Astrocyte (in vitro differentiated cells and primary cell): ENCODE data around the gene DTNB. TPM values are rescaled to one million over a fixed set of nuclear protein-coding genes. Genes with fewer than 3 reads are reported as not detected.

Experiments
- DNase-seq: peaks from one replicate; pipeline ENCODE4 v3.0.0-alpha.2; 2010; ENCODE audit warnings: low read depth
- FAIRE-seq: peaks from 2 replicates; lab custom pipeline; 2011; peaks lifted over from hg19 to GRCh38; lab: Jason Lieb, UNC
- H2AFZ ChIP-seq: 2 replicates; pipeline ENCODE4 v1.6.0; 2012; ENCODE audit warnings: low read depth, low read length, inconsistent platforms
- H3K27ac ChIP-seq: 2 replicates; pipeline ENCODE4 v1.5.1; 2011; ENCODE audit warnings: low read depth, low read length, inconsistent platforms
- H3K27me3 ChIP-seq: 2 replicates; pipeline ENCODE4 v1.6.0; 2011; ENCODE audit warnings: low read length, inconsistent platforms; ENCODE audit not compliant: insufficient read depth
- H3K36me3 ChIP-seq: 2 replicates; pipeline ENCODE4 v1.5.1; 2011; ENCODE audit warnings: low read length, inconsistent platforms; ENCODE audit not compliant: insufficient read depth
- H3K4me1 ChIP-seq: 2 replicates; pipeline ENCODE4 v1.5.1; 2011; ENCODE audit warnings: low read length, inconsistent platforms; ENCODE audit not compliant: insufficient read depth
- H3K4me2 ChIP-seq: 2 replicates; pipeline ENCODE4 v1.6.0; 2012; ENCODE audit warnings: low read length, inconsistent platforms
- H3K4me3 ChIP-seq: 2 replicates; pipeline ENCODE4 v1.5.1; 2011; ENCODE audit warnings: low read depth, mild to moderate bottlenecking, low read length, inconsistent platforms; ENCODE audit not compliant: insufficient read depth
- H3K79me2 ChIP-seq: 2 replicates; pipeline ENCODE4 v1.6.0; 2012; ENCODE audit warnings: mild to moderate bottlenecking, low read length, inconsistent platforms; ENCODE audit not compliant: insufficient read depth
- H3K9ac ChIP-seq: 2 replicates; pipeline ENCODE4 v1.6.0; 2012; ENCODE audit warnings: mild to moderate bottlenecking, low read length, inconsistent platforms
- H3K9me3 ChIP-seq: 2 replicates; pipeline ENCODE4 v1.5.1; 2012; ENCODE audit warnings: low read depth, mild to moderate bottlenecking, low read length, inconsistent platforms; ENCODE audit not compliant: insufficient read depth
- H4K20me1 ChIP-seq: 2 replicates; pipeline ENCODE4 v1.6.0; 2012; ENCODE audit warnings: low read length, inconsistent platforms; ENCODE audit not compliant: insufficient read depth
- H3K27ac Mint-ChIP-seq: one replicate; pipeline ENCODE4 v1.8.0; 2021; ENCODE audit warnings: mild to moderate bottlenecking, mixed read lengths; ENCODE audit not compliant: unreplicated experiment
- H3K27me3 Mint-ChIP-seq: one replicate; pipeline ENCODE4 v1.8.0; 2021; ENCODE audit warnings: low read depth, mixed read lengths; ENCODE audit not compliant: unreplicated experiment
- H3K36me3 Mint-ChIP-seq: one replicate; pipeline ENCODE4 v1.8.0; 2021; ENCODE audit warnings: low read depth, mixed read lengths; ENCODE audit not compliant: unreplicated experiment
- H3K4me1 Mint-ChIP-seq: one replicate; pipeline ENCODE4 v1.8.0; 2021; ENCODE audit warnings: low read depth, mixed read lengths; ENCODE audit not compliant: unreplicated experiment
- H3K4me3 Mint-ChIP-seq: one replicate; pipeline ENCODE4 v1.8.0; 2021; ENCODE audit warnings: mild to moderate bottlenecking, moderate library complexity, mixed read lengths; ENCODE audit not compliant: unreplicated experiment
- H3K9me3 Mint-ChIP-seq: one replicate; pipeline ENCODE4 v1.8.0; 2021; ENCODE audit warnings: mild to moderate bottlenecking, mixed read lengths; ENCODE audit not compliant: unreplicated experiment
- EZH2 ChIP-seq: IDR thresholded peaks from 2 replicates; pipeline ENCODE4 v1.6.1; 2012; ENCODE audit warnings: mild to moderate bottlenecking, low read length, inconsistent platforms; ENCODE audit not compliant: insufficient read depth
- total RNA-seq: library from RNA; stranded (reverse); gene quantifications from 2 replicates; pipeline ENCODE4 v1.2.1, GENCODE V29; 2021
- TF ChIP-seq, protein P1 (sequence below): IDR thresholded peaks from 2 replicates; pipeline ENCODE4 v1.5.1; 2011; ENCODE audit warnings: low read depth, mild to moderate bottlenecking, inconsistent platforms, low read length, moderate library complexity; ENCODE audit not compliant: insufficient read depth

The DTNB gene
- total RNA-seq, 1 donor from 2014 or later: 5.1 TPM

DNA sequence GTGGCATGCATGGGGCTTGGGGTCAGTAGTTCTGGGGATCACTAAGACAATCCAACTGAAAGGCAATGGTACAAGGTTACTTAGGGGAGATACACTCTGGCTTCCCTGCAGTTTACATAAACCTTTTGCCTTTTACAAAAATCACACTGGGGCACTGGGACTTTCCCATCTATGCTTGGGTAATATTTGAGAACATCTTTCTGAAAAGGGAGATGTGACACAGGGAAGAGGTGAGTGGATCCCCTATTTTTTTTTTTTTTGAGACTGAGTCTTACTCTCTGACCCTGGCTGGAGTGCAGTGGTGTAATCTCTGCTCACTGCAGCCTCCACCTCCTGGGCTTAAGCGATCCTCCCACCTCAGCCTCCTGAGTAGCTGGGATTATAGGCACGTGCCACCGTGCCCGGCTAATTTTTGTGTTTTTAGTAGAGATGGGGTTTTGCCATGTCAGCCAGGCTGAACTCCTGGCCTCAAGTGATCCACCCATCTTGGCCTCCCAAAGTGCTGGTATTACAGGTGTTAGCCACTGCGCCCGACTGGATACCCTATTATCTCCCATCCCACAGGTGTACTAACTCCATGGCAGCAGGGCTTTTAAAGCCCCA, 248.8 kb downstream of the DTNB start:
- H3K4me3 Mint-ChIP-seq: no peak overlapping the region
- Histone ChIP-seq H4K20me1 (no peaks in the 10 kb centered on the region), H3K36me3 (no peaks in the 10 kb centered on the region)

DNA sequence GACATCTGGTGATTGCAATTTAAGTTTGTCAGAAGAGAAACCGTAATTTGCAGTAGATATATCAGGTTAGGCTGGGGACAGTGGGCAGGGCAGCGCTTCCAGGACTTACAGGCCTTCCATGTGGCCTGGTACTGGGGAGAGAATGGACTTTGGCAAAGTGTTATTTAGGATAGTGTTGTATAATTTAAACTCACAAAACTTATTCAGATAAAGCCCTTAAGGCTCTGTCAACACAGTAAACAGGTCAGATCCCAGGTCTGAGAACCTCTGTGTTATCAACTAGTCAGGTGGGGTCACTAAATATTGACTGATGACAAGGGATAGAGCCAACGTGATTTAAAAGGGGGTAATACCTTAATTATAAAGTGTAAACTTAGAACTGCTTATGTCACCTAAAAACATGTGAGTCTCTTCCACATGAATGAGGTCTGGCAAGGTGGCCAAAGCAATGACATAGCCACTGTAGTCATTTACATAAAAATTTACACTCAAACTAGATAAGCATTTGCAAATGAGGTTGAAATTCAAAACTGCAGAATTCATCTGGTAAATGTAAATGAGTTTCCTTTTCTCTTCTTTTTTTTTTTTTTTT, 251.5 kb downstream of the DTNB start:
- no peak overlapping the region for H3K4me3 Mint-ChIP-seq
- Histone ChIP-seq H3K79me2 (no peaks in the 10 kb centered on the region), H3K27ac (no peak overlapping the region), H3K4me1 (no peaks in the 10 kb centered on the region), H3K9me3 (no peaks in the 10 kb centered on the region), H3K27me3 (no peaks in the 10 kb centered on the region), H3K36me3 (no peaks in the 10 kb centered on the region), H3K9ac (no peak overlapping the region), H2AFZ (no peak overlapping the region), H4K20me1 (no peaks in the 10 kb centered on the region), H3K4me3 (no peak overlapping the region), H3K4me2 (no peak overlapping the region)
- no peak for TF ChIP-seq EZH2
- TF ChIP-seq, protein P1, sequence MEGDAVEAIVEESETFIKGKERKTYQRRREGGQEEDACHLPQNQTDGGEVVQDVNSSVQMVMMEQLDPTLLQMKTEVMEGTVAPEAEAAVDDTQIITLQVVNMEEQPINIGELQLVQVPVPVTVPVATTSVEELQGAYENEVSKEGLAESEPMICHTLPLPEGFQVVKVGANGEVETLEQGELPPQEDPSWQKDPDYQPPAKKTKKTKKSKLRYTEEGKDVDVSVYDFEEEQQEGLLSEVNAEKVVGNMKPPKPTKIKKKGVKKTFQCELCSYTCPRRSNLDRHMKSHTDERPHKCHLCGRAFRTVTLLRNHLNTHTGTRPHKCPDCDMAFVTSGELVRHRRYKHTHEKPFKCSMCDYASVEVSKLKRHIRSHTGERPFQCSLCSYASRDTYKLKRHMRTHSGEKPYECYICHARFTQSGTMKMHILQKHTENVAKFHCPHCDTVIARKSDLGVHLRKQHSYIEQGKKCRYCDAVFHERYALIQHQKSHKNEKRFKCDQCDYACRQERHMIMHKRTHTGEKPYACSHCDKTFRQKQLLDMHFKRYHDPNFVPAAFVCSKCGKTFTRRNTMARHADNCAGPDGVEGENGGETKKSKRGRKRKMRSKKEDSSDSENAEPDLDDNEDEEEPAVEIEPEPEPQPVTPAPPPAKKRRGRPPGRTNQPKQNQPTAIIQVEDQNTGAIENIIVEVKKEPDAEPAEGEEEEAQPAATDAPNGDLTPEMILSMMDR: no peak
- no peaks in the 10 kb centered on the region for H3K4me1 Mint-ChIP-seq
- peaks cover 3% of the 10 kb centered on the region for H3K36me3 Mint-ChIP-seq
- no peak for DNase-seq
- no peak overlapping the region for H3K27ac Mint-ChIP-seq
- no peaks in the 10 kb centered on the region for H3K27me3 Mint-ChIP-seq
- H3K9me3 Mint-ChIP-seq: peaks cover 6% of the 10 kb centered on the region
- no peak for FAIRE-seq

More for the DNA sequence above, 248.8 kb downstream of the DTNB start:
- Histone ChIP-seq H3K9me3 (no peaks in the 10 kb centered on the region), H2AFZ (no peak overlapping the region), H3K4me2 (no peak overlapping the region), H3K79me2 (no peaks in the 10 kb centered on the region), H3K27ac (no peak overlapping the region), H3K4me3 (no peak overlapping the region), H3K27me3 (no peaks in the 10 kb centered on the region), H3K9ac (no peak overlapping the region), H3K4me1 (no peaks in the 10 kb centered on the region)
- Mint-ChIP-seq H3K4me1 (no peaks in the 10 kb centered on the region), H3K9me3 (no peaks in the 10 kb centered on the region), H3K27me3 (no peaks in the 10 kb centered on the region), H3K36me3 (peaks cover 1% of the 10 kb centered on the region), H3K27ac (no peak overlapping the region)
- no peak for FAIRE-seq
- no peak for DNase-seq
- TF ChIP-seq, protein P1: no peak
- TF ChIP-seq EZH2: no peak

DNA sequence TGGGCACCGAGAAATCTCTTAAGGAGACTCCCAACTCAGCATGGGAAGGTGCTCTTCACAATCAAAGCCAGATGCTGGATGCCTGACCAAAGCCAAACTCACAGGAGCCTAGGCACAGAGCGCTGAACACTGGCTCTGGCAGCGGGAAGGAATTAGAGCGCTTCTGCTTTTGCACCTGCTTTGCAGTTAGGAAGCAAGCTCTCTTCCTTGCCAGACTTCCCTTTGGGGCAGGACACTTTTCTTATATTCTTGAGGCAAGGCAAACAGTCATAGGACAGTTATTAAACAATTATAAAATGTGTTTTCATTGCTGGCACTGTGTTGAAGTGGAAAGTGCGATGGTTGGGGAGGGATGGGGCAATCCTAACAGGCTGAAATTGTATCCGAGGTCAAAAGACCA, 252.1 kb downstream of the DTNB start:
- Mint-ChIP-seq H3K4me1 (no peaks in the 10 kb centered on the region), H3K36me3 (peaks cover 3% of the 10 kb centered on the region), H3K9me3 (peaks cover 6% of the 10 kb centered on the region), H3K27ac (no peak overlapping the region), H3K27me3 (no peaks in the 10 kb centered on the region), H3K4me3 (no peak overlapping the region)
- H3K27ac ChIP-seq: no peak overlapping the region
- DNase-seq: no peak
- H3K36me3 ChIP-seq: no peaks in the 10 kb centered on the region
- no peaks in the 10 kb centered on the region for H3K4me1 ChIP-seq
- no peak overlapping the region for H3K4me3 ChIP-seq
- H3K79me2 ChIP-seq: no peaks in the 10 kb centered on the region
- H3K9ac ChIP-seq: no peak overlapping the region
- TF ChIP-seq EZH2: no peak
- TF ChIP-seq, protein P1: no peak
- no peak for FAIRE-seq
- no peaks in the 10 kb centered on the region for H3K27me3 ChIP-seq
- no peak overlapping the region for H2AFZ ChIP-seq
- no peak overlapping the region for H3K4me2 ChIP-seq
- no peaks in the 10 kb centered on the region for H3K9me3 ChIP-seq
- H4K20me1 ChIP-seq: no peaks in the 10 kb centered on the region
